Mucosa of descending colon (tissue), 3 donors: ENCODE results near the gene STXBP1. TPM values are rescaled to one million over a fixed set of nuclear protein-coding genes. Genes with fewer than 3 reads are reported as not detected.
A peak's percentile ranks its signal among the peaks of the same experiment; 100 is the strongest.

ENCODE experiments used
- ATAC-seq: fragments of 200-7000 bp; cut with Tn5 transposase; one replicate; pipeline ENCODE4 v1.9.1; 2020; ENCODE audit warnings: mild to moderate bottlenecking, moderate library complexity
- DNase-seq, 3 donors: peaks; one replicate each; pipeline ENCODE4 v3.0.0-alpha.2; 2020
- H3K36me3 ChIP-seq: fragments of 200-600 bp; one replicate; pipeline ENCODE4 v1.8.0; 2021; ENCODE audit warnings: low read depth, mild to moderate bottlenecking
- H3K4me1 ChIP-seq: fragments of 200-600 bp; one replicate; pipeline ENCODE4 v1.8.0; 2021; ENCODE audit warnings: low read depth, mild to moderate bottlenecking
- H3K4me3 ChIP-seq: fragments of 200-600 bp; one replicate; pipeline ENCODE4 v1.8.0; 2021; ENCODE audit warnings: mild to moderate bottlenecking
- H3K9me3 ChIP-seq: fragments of 200-600 bp; one replicate; pipeline ENCODE4 v1.8.0; 2021; ENCODE audit warnings: mild to moderate bottlenecking
- intact Hi-C, 2 donors: fragments of 100-400 bp; cut with DNase I in 1 of 2; cut with micrococcal nuclease in 1 of 2; formaldehyde crosslinking; loops; one replicate each; pipeline versions ENCODE4 v1.11.0 to v1.11.1; 2022; cut with DNase I, micrococcal nuclease
- total RNA-seq, 3 donors: library from RNA; stranded (reverse); fragmentation: NEBNext Ultra II Directional in 2 of 3; extraction: Animal tissue kit (Norgen Biotek cat#: 25700) in 2 of 3; gene quantifications; one replicate each; pipeline versions ENCODE4 v1.2.1 to v1.2.4, GENCODE V29; 2021 to 2023
- TF ChIP-seq, protein P1 (sequence below): fragments of 200-600 bp; IDR thresholded peaks from one replicate; pipeline ENCODE4 v1.8.0; 2022; ENCODE audit warnings: antibody characterized with exemption, mild to moderate bottlenecking
- donor health status: DM: no; HTN: no; CAD: no; lungs with moderate emphysema.
- donor health status: DM: no; HTN: no; CAD: no.
- donor health status: DM: no; HTN: yes; CAD: no.

STXBP1 gene
- total RNA-seq, 3 donors from 2014 or later, result 11.8 to 37.1 (median 17.1) TPM

GRCh38 chr9:127603226-127603625, 8.9 kb upstream of the STXBP1 start:
- Histone ChIP-seq H3K4me3 (no peak overlapping the region), H3K36me3 (no peaks in the 10 kb centered on the region), H3K4me1 (no peaks in the 10 kb centered on the region), H3K9me3 (no peaks in the 10 kb centered on the region)
- ATAC-seq, result no peak
- intact Hi-C loops, result no loop called here
- DNase-seq, result no peak
- TF ChIP-seq, protein P1, sequence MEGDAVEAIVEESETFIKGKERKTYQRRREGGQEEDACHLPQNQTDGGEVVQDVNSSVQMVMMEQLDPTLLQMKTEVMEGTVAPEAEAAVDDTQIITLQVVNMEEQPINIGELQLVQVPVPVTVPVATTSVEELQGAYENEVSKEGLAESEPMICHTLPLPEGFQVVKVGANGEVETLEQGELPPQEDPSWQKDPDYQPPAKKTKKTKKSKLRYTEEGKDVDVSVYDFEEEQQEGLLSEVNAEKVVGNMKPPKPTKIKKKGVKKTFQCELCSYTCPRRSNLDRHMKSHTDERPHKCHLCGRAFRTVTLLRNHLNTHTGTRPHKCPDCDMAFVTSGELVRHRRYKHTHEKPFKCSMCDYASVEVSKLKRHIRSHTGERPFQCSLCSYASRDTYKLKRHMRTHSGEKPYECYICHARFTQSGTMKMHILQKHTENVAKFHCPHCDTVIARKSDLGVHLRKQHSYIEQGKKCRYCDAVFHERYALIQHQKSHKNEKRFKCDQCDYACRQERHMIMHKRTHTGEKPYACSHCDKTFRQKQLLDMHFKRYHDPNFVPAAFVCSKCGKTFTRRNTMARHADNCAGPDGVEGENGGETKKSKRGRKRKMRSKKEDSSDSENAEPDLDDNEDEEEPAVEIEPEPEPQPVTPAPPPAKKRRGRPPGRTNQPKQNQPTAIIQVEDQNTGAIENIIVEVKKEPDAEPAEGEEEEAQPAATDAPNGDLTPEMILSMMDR, result no peak

- Histone ChIP-seq H3K9me3 (no peaks in the 10 kb centered on the region), H3K4me3 (no peak overlapping the region), H3K36me3 (no peaks in the 10 kb centered on the region), H3K4me1 (peaks cover 2% of the 10 kb centered on the region)
- TF ChIP-seq, protein P1, result no peak
- DNase-seq (no peak), ATAC-seq (no peak)
- intact Hi-C loops, result no loop called here
These were observed 6.0 kb upstream of the STXBP1 start for GRCh38 chr9:127606043-127606442.

- DNase-seq (peak; percentile 62 to 84 (median 80)), ATAC-seq (peak; percentile 71)
- H3K9me3 ChIP-seq, result no peaks in the 10 kb centered on the region
- no peaks in the 10 kb centered on the region for H3K36me3 ChIP-seq
- intact Hi-C loops, result no loop called here
- H3K4me3 ChIP-seq, result no peak overlapping the region
- TF ChIP-seq, protein P1, result no peak
- peaks cover 9% of the 10 kb centered on the region for H3K4me1 ChIP-seq
These were observed 3.7 kb upstream of the STXBP1 start for GRCh38 chr9:127608104-127608966.

DNA sequence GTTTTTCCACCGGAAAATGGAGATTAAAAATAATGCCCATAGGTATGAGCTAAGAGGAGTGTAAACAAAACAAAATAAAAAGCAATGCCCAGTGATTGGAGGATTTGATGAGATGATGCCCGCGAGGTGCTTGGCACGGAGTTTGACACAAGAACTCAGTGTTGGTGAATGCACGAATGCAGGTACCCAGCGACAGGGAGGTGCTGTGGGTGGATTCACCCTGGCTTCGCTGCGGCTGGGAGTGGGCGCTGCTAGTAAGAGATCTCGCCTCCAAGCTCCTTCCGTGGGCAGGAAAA, 526 bp upstream of the STXBP1 start:
- Histone ChIP-seq H3K9me3 (no peaks in the 10 kb centered on the region), H3K4me3 (no peak overlapping the region), H3K36me3 (no peaks in the 10 kb centered on the region), H3K4me1 (peaks cover 9% of the 10 kb centered on the region)
- TF ChIP-seq, protein P1, result no peak
- ATAC-seq (no peak), DNase-seq (no peak)
- intact Hi-C loops, result no loop called here

DNA sequence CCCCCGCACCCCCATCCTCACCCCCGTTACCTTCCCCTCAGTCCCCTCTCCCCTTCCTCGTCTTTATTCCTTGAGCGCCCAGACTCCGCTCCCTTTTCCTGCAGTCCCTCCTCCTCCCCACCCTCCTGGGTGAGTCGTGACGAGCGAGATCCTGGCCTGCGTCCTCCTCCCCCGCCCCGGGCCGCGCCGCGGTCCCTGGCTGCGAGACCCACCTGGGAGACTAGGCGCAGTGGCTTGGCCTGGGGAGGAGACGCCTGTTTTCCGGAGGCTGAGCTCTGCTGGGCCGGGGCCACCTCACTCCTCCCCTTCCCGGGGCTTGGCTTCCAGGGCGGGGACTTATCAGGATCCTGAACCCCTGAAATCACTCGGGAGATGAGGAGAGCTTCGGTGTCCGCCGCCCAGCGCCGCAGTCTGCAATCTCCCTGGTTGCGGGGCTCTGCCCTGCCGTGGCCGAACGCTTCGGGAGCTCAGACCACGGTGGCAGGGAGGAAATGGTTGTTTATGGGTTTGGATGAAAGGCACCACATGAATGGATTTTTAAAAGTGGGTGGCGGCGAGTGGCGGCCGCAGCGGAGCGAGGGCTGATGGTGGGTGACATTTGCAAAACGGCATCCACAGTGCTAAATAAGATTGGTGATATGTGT, 984 bp downstream of the STXBP1 start:
- TF ChIP-seq, protein P1, result no peak
- H3K36me3 ChIP-seq, result no peaks in the 10 kb centered on the region
- H3K9me3 ChIP-seq, result no peaks in the 10 kb centered on the region
- H3K4me3 ChIP-seq, result no peak overlapping the region
- intact Hi-C loops, result no loop called here
- peak; percentile 53 to 70 (median 65) for DNase-seq
- H3K4me1 ChIP-seq, result peaks cover 9% of the 10 kb centered on the region
- peak; percentile 11 for ATAC-seq
